Fibroblast of skin of back (primary cell): ENCODE measurements around the gene MGAT5.

Experiments
- DNase-seq: peaks from one replicate; pipeline ENCODE4 v3.0.0-alpha.2; 2013

The MGAT5 gene

GRCh38 chr2:134231301-134231964, 22.4 kb upstream of the MGAT5 start:
- peak; percentile 35 for DNase-seq

DNA sequence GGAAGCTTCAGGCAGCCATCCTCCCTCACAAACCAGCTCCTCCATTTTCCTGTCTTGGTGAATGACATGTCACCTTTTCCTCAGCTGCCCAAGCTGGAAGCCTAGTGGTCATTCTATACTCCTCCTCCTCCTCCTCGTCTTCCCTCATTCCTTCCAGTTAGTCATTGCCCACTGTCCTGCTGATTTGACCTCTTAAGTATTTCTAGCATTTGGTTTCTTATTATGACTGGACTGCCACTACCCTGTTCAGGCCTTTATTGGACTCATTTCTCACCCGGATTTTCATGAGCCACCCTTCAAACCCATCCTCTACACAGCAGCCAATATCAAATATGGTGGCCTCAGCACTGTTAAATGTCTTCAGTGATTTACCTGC, 21.9 kb upstream of the MGAT5 start:
- peak; percentile 74 for DNase-seq

DNA sequence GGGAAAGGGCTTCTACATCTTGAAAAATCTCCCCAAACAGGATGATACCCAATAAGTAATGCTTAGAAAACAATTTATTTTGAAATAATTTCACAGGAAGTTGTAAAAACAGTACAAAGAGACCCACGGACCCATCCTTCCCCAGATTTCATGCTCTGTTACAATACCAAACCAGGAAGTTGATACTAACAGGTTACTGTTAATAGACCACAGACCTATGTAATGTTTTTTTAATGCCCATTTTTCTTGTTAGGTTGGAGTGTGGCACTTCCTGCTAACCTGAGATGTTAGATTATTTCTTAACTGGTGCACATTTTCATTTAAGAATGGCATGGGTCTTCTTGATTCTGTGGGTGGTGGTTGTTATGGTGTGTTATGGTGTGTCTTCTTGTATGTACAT, 21.4 kb upstream of the MGAT5 start:
- no peak for DNase-seq

DNA sequence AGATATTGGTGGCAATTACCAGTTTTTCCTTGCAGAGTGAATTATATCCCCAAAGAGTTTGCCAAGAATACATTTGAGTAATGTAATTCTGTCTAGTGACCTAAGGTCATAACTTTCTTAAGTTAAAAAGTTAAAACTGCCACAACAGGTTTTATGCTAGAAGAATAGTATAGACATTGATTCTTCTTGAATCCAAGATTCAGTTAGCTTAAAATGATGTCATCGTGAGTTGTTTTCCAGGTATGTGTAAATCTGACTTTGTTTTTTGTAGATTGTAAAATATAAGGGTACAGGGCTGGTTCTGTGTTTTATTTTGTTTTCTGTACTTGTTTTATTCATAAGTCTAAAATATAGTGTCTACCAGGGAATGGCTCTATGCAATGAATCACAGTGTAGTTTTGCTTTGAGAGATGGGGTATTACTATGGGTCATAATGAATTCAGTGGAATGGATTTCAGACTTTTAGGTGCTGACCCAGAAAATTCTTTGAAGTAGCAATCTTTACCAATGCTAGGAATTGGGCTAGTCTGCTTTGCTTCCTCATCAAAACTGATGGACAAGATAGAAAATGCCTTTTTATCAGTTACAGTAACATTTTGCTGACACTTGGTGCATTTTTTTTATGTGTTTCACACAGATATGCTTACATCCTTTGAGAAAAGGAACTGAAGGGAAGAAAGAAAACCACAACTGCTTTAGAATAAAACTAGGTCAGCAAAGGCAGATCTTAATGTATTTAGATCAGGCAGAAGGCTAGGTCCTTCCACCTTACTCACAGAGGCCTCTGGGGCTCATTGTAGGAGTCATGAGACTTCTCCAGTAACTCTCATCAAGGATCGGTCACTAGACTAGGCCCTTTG, 20.8 kb upstream of the MGAT5 start:
- peak; percentile 55 for DNase-seq

GRCh38 chr2:134233728-134234136, 20.1 kb upstream of the MGAT5 start:
- no peak for DNase-seq

DNA sequence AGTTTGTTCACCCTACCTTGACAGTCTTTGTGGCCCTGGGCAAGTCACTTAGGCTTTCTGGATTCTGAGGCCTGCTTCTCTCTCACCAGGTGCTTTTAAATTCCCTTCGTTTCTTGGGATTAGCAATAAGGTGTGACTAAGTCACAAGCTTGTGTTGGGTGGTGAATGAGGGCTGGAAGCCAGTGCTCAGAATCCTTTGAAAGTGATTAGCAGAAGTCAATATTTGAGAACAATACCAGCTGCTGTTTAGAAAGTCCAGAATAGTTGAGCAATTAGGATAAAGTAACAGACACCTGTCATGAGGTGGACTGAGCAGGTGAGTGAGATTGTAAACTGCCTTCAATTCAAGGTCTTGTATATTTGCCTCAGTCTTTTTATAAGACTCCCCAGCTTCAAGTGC, 19.3 kb upstream of the MGAT5 start:
- no peak for DNase-seq

- DNase-seq: peak; percentile 68
Observed at GRCh38 chr2:134235510-134236144, 18.2 kb upstream of the MGAT5 start.

DNA sequence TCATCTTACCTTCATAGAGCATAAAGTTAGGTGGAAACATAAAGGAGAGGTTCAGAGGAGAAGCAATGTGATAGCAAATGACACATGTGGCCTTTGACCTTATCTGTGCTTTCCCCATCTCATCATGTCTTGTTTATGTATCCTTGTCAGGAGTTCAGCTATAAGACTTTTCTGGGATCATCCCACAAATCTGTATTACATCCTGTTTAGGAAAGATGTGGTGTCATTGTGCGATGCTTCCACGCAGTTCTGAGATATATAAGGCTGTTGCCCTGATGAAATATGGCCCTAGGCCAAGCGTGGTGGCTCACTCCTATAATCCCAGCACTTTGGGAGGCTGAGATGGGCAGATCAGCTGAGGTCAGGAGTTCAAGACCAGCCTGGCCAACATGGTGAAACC, 15.5 kb upstream of the MGAT5 start:
- DNase-seq: no peak

DNA sequence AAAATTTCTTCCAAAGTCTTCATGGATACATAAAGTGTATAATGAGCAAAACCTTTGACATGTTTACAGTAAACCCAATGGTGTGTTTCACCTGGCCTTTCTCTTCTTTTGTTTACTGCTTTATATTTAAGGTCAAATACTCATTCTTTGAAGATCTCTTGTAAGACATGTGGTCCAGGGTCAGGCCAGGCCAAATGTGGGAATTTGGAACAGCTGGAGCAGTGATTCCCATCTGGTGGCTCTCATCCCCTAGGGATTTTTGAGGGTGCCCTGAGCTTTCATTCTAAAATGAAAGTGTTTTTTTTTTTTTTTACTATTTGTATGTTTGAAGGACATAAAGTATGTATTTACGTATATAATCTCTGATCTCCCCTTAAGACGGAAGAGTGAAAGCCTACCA, 13.8 kb upstream of the MGAT5 start:
- no peak for DNase-seq

DNA sequence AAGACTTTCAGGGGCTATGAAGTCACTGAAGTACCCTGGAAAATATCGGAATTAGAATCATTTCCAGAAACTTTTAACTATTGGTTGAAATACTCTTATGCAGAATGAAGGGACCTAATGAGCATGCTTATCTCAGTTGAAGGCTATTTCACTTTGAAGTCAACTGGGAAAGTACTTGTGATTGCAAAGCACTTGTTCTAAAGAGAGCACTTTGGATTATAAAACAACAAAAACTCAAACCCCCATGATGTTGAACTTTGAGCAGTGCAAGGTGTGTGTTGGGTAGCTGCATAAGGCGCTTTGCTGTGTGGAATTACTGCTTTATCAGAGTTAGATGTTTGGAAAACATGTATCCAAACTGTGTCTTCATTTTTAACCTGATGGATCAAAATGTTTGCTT, 12.0 kb upstream of the MGAT5 start:
- no peak for DNase-seq

GRCh38 chr2:134243244-134243643, 10.6 kb upstream of the MGAT5 start:
- DNase-seq: no peak

GRCh38 chr2:134244086-134244485, 9.8 kb upstream of the MGAT5 start:
- DNase-seq: peak; percentile 50

GRCh38 chr2:134244587-134244986, 9.3 kb upstream of the MGAT5 start:
- DNase-seq: no peak

DNA sequence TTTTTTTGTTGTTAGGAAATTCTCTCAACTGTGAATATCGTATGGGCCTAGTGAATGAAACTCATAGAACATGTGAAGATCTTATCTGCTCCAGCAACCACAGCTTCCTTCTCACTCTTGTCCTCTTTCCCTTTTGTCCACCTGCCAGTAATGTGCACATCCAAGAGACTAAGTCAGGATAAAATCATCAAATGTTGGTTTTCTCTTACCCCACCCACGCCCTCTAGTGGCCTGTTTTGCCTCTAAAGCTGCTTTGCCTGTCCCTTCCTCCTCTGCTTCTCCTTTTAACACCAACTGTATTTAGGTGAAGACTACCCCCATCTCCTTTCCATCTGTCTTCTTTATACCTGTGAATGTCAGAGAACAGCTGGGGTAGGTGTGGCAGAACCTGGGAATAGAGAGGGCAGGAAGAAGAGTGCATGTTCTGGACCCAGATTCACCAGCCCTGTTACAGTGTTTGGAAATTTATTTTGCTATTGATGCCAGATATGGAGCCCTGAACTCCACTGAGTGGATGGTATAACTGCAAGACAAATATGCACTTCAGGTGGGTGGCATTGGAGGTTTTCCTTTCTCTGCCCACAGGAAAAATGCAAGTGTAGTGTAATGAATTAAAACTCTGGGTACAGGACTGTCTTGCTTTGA, 8.4 kb upstream of the MGAT5 start:
- DNase-seq: peak; percentile 66

- no peak for DNase-seq
Observed at GRCh38 chr2:134246154-134246874, 7.6 kb upstream of the MGAT5 start.

- no peak for DNase-seq
Observed at GRCh38 chr2:134247679-134248078, 6.2 kb upstream of the MGAT5 start.

- no peak for DNase-seq
Observed at GRCh38 chr2:134248913-134249312, 5.0 kb upstream of the MGAT5 start.

GRCh38 chr2:134249755-134250154, 4.1 kb upstream of the MGAT5 start:
- DNase-seq: no peak

DNA sequence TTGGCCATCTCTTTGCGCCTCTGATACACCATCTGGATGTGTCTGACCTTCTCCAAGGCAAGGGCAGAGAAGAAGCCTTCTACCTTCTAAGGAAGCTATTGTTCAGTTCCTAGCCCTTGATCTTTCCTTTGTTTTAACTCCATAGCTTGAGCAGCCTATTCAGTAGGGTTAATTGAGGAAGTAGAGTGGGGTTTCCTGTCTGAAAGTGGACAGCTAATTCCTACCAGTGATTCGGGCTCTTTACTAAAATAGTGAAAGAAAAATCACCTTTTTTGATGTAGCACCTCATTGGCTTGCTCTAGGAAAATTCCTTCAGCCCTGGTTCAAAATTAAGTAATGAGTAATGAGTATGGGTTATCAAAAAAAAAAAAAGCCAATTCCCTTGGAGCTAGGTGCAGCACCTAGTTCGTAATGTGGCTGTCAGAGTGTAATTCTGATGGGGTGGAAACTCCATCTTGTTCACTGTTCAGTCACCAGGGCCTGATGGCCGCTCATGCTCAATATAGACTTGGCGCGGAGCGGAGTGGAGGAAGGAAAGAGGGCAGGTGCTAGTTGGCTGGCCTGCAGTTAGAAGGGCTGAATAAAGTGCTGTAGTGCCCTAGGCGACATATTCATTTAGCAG, 2.9 kb upstream of the MGAT5 start:
- no peak for DNase-seq

DNA sequence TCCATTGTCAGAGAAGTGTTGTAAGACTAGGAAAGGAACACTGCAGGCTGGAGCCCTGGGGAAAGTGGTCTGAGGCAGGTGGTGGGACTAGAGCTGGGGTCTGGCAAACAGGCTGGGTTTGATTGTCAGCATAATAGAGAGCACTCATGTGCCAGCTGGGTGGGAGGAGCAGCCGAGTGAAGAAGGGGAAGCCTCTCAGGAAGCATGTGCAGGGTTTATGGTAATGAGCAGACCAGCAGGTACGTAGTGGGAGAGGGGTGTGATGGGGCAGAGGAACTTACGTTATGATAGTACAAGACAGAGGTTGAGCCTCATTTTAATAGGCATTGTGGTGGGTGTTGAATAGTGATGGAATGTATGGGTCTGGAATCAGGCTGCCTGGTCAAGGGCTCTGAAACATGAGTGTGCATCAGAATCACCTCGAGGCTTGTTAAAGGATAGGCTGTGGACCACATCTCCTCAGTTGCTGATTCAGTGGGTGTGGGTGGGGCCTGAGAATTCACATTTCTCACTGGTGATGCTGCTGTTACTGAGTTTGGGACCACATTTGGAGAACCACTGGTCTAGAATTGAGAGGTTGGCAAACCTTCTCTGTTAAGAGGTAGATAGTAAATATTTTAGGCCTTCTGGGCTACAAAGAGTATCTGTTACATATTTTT, 1.7 kb upstream of the MGAT5 start:
- peak; percentile 36 for DNase-seq

DNA sequence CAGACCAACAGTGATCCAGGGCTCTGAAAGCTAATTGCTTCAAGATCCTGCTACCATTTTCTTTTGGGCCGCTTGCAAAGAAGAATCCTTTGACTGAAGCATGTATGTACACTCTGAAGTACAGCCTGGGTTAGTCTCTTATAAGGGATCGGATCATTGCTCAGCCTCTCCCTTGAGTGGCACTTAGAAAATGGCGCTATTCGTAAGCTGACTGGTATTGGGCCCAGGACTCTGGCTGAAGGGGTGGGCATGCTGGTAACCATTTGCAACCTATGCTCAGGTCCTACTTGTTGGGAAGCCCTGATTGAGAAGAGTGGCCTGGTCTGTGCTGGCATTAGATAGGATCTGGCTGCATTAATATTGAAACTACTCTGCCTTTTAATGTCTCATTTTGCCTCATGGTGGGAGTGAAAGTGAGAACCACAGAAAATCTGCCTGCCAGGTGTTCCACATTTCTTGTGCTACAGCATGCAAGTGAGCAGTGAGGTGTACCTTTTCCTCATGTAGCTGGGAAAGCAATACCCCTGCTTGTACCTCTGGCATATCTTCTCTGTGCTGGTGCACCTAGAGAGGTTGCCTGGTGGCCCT, 661 bp upstream of the MGAT5 start:
- DNase-seq: no peak
